Measurements from ENCODE around the gene RCSD1.

The RCSD1 gene

GRCh38 chr1:167695756-167696561 lies 65.9 kb downstream of the RCSD1 start:
- peaks cover 13% of the 10 kb centered on the region; the same call in 1 of the 2 replicates for H4K20me1 ChIP-seq (ENCODE audit: insufficient read depth, low read length)
- H3K9me3 ChIP-seq (ENCODE audit: insufficient read depth, low read length, severe bottlenecking) = no peaks in the 10 kb centered on the region
- no peak overlapping the region for H2AFZ ChIP-seq (ENCODE audit: low read depth, low read length)
- H3K4me1 ChIP-seq (ENCODE audit: insufficient read depth, low read length) = no peaks in the 10 kb centered on the region
- H3K79me2 ChIP-seq (ENCODE audit: insufficient read depth, low read length) = no peaks in the 10 kb centered on the region
- no peak overlapping the region for H3K9ac ChIP-seq (ENCODE audit: low read depth, low read length)
- no peak overlapping the region for H3K4me2 ChIP-seq (ENCODE audit: insufficient read depth, low read length)
- no peak for DNase-seq
- no peak overlapping the region for H3K27ac ChIP-seq (ENCODE audit: low read length)
- peaks cover 96% of the 10 kb centered on the region for H3K36me3 ChIP-seq (ENCODE audit: insufficient read depth, low read length)
- ATAC-seq (ENCODE audit: insufficient read depth, low read depth) = no peak
- TF ChIP-seq EZH2 (IDR thresholded peaks at IDR 0.05; ENCODE audit: borderline replicate concordance, low read depth, low read length, severe bottlenecking) = no peak
- TF ChIP-seq CTCF (IDR thresholded peaks at IDR 0.05; ENCODE audit: borderline replicate concordance, extremely low read depth, low read length, poor library complexity, severe bottlenecking) = no peak
- H3K4me3 ChIP-seq (ENCODE audit: low read depth in 1 of 2, low read length in 2 of 2) = no peak overlapping the region
- no peaks in the 10 kb centered on the region for H3K27me3 ChIP-seq (ENCODE audit: insufficient read depth, low read length, poor library complexity)

GRCh38 chr1:167697667-167698141 lies 67.7 kb downstream of the RCSD1 start:
- Histone ChIP-seq H3K27ac (ENCODE audit: low read length) (no peak overlapping the region), H2AFZ (ENCODE audit: low read depth, low read length) (no peak overlapping the region), H3K79me2 (ENCODE audit: insufficient read depth, low read length) (no peaks in the 10 kb centered on the region), H4K20me1 (ENCODE audit: insufficient read depth, low read length) (peaks cover 18% of the 10 kb centered on the region), H3K9me3 (ENCODE audit: insufficient read depth, low read length, severe bottlenecking) (no peaks in the 10 kb centered on the region), H3K4me3 (ENCODE audit: low read depth in 1 of 2, low read length in 2 of 2) (no peak overlapping the region), H3K4me2 (ENCODE audit: insufficient read depth, low read length) (no peak overlapping the region), H3K27me3 (ENCODE audit: insufficient read depth, low read length, poor library complexity) (no peaks in the 10 kb centered on the region), H3K9ac (ENCODE audit: low read depth, low read length) (no peak overlapping the region), H3K36me3 (ENCODE audit: insufficient read depth, low read length) (peaks cover 93% of the 10 kb centered on the region), H3K4me1 (ENCODE audit: insufficient read depth, low read length) (no peaks in the 10 kb centered on the region)
- no peak for DNase-seq
- no peak for ATAC-seq (ENCODE audit: insufficient read depth, low read depth)
- no peak for TF ChIP-seq EZH2 (IDR thresholded peaks at IDR 0.05; ENCODE audit: borderline replicate concordance, low read depth, low read length, severe bottlenecking)
- TF ChIP-seq CTCF (IDR thresholded peaks at IDR 0.05; ENCODE audit: borderline replicate concordance, extremely low read depth, low read length, poor library complexity, severe bottlenecking) = no peak

- no peaks in the 10 kb centered on the region for H3K79me2 ChIP-seq (ENCODE audit: insufficient read depth, low read length)
- TF ChIP-seq EZH2 (IDR thresholded peaks at IDR 0.05; ENCODE audit: borderline replicate concordance, low read depth, low read length, severe bottlenecking) (no peak), CTCF (IDR thresholded peaks at IDR 0.05; ENCODE audit: borderline replicate concordance, extremely low read depth, low read length, poor library complexity, severe bottlenecking) (no peak)
Measured at GRCh38 chr1:167698313-167698712, 68.3 kb downstream of the RCSD1 start.

More at GRCh38 chr1:167698313-167698712, 68.3 kb downstream of the RCSD1 start:
- H3K36me3 ChIP-seq (ENCODE audit: insufficient read depth, low read length) = peaks cover 93% of the 10 kb centered on the region
- no peak overlapping the region for H3K9ac ChIP-seq (ENCODE audit: low read depth, low read length)
- no peaks in the 10 kb centered on the region for H3K27me3 ChIP-seq (ENCODE audit: insufficient read depth, low read length, poor library complexity)
- no peaks in the 10 kb centered on the region for H3K4me1 ChIP-seq (ENCODE audit: insufficient read depth, low read length)
- no peak overlapping the region for H3K4me3 ChIP-seq (ENCODE audit: low read depth in 1 of 2, low read length in 2 of 2)
- H3K9me3 ChIP-seq (ENCODE audit: insufficient read depth, low read length, severe bottlenecking) = no peaks in the 10 kb centered on the region
- no peak overlapping the region for H3K27ac ChIP-seq (ENCODE audit: low read length)
- ATAC-seq (ENCODE audit: insufficient read depth, low read depth) = no peak
- no peak overlapping the region for H2AFZ ChIP-seq (ENCODE audit: low read depth, low read length)
- no peak for DNase-seq
- H4K20me1 ChIP-seq (ENCODE audit: insufficient read depth, low read length) = peaks cover 14% of the 10 kb centered on the region
- H3K4me2 ChIP-seq (ENCODE audit: insufficient read depth, low read length) = no peak overlapping the region
